H9 (cell line): ENCODE measurements around the gene WWC2. TPM values are rescaled to one million over a fixed set of nuclear protein-coding genes. Genes with fewer than 3 reads are reported as not detected.

Experiments
- DNase-seq: peaks from one replicate; pipeline ENCODE4 v3.0.0-alpha.2; 2017
- H2AFZ ChIP-seq: one replicate; pipeline ENCODE4 v1.6.1; 2013; ENCODE audit warnings: mild to moderate bottlenecking, low read length, control low read depth, moderate library complexity
- H2AK5ac ChIP-seq: 2 replicates; pipeline ENCODE4 v1.6.1; 2013; ENCODE audit warnings: low read length, control low read depth, mixed read lengths; ENCODE audit not compliant: insufficient read length
- H2BK120ac ChIP-seq: one replicate; pipeline ENCODE4 v1.6.1; 2013; ENCODE audit warnings: low read depth, mild to moderate bottlenecking, low read length, control low read depth, inconsistent platforms; ENCODE audit not compliant: poor library complexity, severe bottlenecking
- H2BK12ac ChIP-seq: 2 replicates; pipeline ENCODE4 v1.6.1; 2013; ENCODE audit warnings: low read length, control low read depth, mixed read lengths, low read depth; ENCODE audit not compliant: insufficient read length
- H2BK15ac ChIP-seq: 2 replicates; pipeline ENCODE4 v1.6.1; 2013; ENCODE audit warnings: low read depth, low read length, control low read depth
- H2BK20ac ChIP-seq: one replicate; pipeline ENCODE4 v1.6.1; 2013; ENCODE audit warnings: low read depth, mild to moderate bottlenecking, low read length, control low read depth, inconsistent platforms; ENCODE audit not compliant: poor library complexity, severe bottlenecking
- H2BK5ac ChIP-seq: 2 replicates; pipeline ENCODE4 v1.6.1; 2013; ENCODE audit warnings: low read length, control low read depth, mixed read lengths; ENCODE audit not compliant: insufficient read length
- H3K14ac ChIP-seq: 2 replicates; pipeline ENCODE4 v1.6.1; 2013; ENCODE audit warnings: low read length, control low read depth; ENCODE audit not compliant: insufficient read depth
- H3K18ac ChIP-seq: 2 replicates; pipeline ENCODE4 v1.6.1; 2013; ENCODE audit warnings: low read depth, mild to moderate bottlenecking, mixed read lengths, low read length, control low read depth; ENCODE audit not compliant: insufficient read length
- H3K23ac ChIP-seq: 2 replicates; pipeline ENCODE4 v1.6.1; 2013; ENCODE audit warnings: low read length, control low read depth, mixed read lengths, low read depth; ENCODE audit not compliant: insufficient read length
- H3K23me2 ChIP-seq: 2 replicates; pipeline ENCODE4 v1.6.1; 2013; ENCODE audit warnings: low read depth, mild to moderate bottlenecking, mixed read lengths, low read length, control low read depth; ENCODE audit not compliant: insufficient read length, poor library complexity, severe bottlenecking
- H3K27ac ChIP-seq: 2 replicates; pipeline ENCODE4 v1.5.1; 2013; ENCODE audit warnings: low read length, control low read depth, mixed read lengths, low read depth; ENCODE audit not compliant: insufficient read length
- H3K27me3 ChIP-seq: 2 replicates; pipeline ENCODE4 v1.6.1; 2013; ENCODE audit warnings: low read length, control low read depth, inconsistent platforms; ENCODE audit not compliant: insufficient read depth
- H3K4ac ChIP-seq: 2 replicates; pipeline ENCODE4 v1.6.1; 2013; ENCODE audit warnings: low read depth, mild to moderate bottlenecking, control low read depth, inconsistent platforms, low read length, moderate library complexity
- H3K4me1 ChIP-seq: 2 replicates; pipeline ENCODE4 v1.6.1; 2013; ENCODE audit warnings: low read length, control low read depth, inconsistent platforms; ENCODE audit not compliant: insufficient read depth
- H3K4me2 ChIP-seq: 2 replicates; pipeline ENCODE4 v1.6.1; 2013; ENCODE audit warnings: low read length, control low read depth, mixed read lengths; ENCODE audit not compliant: insufficient read length, insufficient read depth
- H3K56ac ChIP-seq: 2 replicates; pipeline ENCODE4 v1.6.1; 2013; ENCODE audit warnings: low read depth, mild to moderate bottlenecking, mixed read lengths, low read length, control low read depth; ENCODE audit not compliant: insufficient read length
- H3K79me1 ChIP-seq: 2 replicates; pipeline ENCODE4 v1.6.1; 2013; ENCODE audit warnings: low read depth, mild to moderate bottlenecking, moderate library complexity, low read length, control low read depth, inconsistent platforms; ENCODE audit not compliant: insufficient read depth, poor library complexity, severe bottlenecking
- H3K79me2 ChIP-seq: 2 replicates; pipeline ENCODE4 v1.6.1; 2013; ENCODE audit warnings: low read length, control low read depth, inconsistent platforms; ENCODE audit not compliant: insufficient read depth
- H3K9ac ChIP-seq: 2 replicates; pipeline ENCODE4 v1.6.1; 2013; ENCODE audit warnings: low read length, control low read depth, mixed read lengths; ENCODE audit not compliant: insufficient read length; ENCODE audit errors: extremely low read depth
- H3K9me3 ChIP-seq: one replicate; pipeline ENCODE4 v1.6.1; 2013; ENCODE audit warnings: low read depth, low read length, inconsistent platforms; ENCODE audit not compliant: control insufficient read depth
- H3T11ph ChIP-seq: one replicate; pipeline ENCODE4 v1.6.1; 2013; ENCODE audit warnings: mild to moderate bottlenecking, low read length, control low read depth, inconsistent platforms
- H4K20me1 ChIP-seq: one replicate; pipeline ENCODE4 v1.6.1; 2013; ENCODE audit not compliant: control insufficient read depth, insufficient read length, insufficient read depth
- H4K5ac ChIP-seq: 2 replicates; pipeline ENCODE4 v1.6.1; 2013; ENCODE audit warnings: low read depth, mild to moderate bottlenecking, mixed read lengths, low read length, control low read depth; ENCODE audit not compliant: insufficient read length
- H4K8ac ChIP-seq: replicated peaks from 2 replicates; pipeline ENCODE4 v1.6.1; 2013; ENCODE audit warnings: low read length, control low read depth, mixed read lengths, low read depth; ENCODE audit not compliant: insufficient read length
- H4K91ac ChIP-seq: 2 replicates; pipeline ENCODE4 v1.6.1; 2013; ENCODE audit warnings: low read depth, mild to moderate bottlenecking, moderate library complexity, mixed read lengths, low read length, control low read depth; ENCODE audit not compliant: insufficient read length
- H3K27ac Mint-ChIP-seq, 3 experiments: 2 replicates in 2 of 3; 3 replicates in 1 of 3; pipeline ENCODE4 v1.8.0; 2020 to 2021; ENCODE audit warnings: mixed read lengths in 3 of 3, mild to moderate bottlenecking in 1 of 3, moderate library complexity in 1 of 3
- H3K27me3 Mint-ChIP-seq: 2 replicates; pipeline ENCODE4 v1.8.0; 2021; ENCODE audit warnings: low read depth, mild to moderate bottlenecking, moderate library complexity, mixed read lengths
- H3K36me3 Mint-ChIP-seq, 3 experiments: 2 replicates in 2 of 3; 3 replicates in 1 of 3; pipeline ENCODE4 v1.8.0; 2020 to 2021; ENCODE audit warnings: low read depth in 3 of 3, mixed read lengths in 3 of 3; ENCODE audit not compliant: insufficient read depth in 1 of 3
- H3K4me1 Mint-ChIP-seq, 2 experiments: 2 replicates each; pipeline ENCODE4 v1.8.0; 2020; ENCODE audit warnings: mixed read lengths in 2 of 2
- H3K4me3 Mint-ChIP-seq, 2 experiments: 2 replicates in 1 of 2; 3 replicates in 1 of 2; pipeline ENCODE4 v1.8.0; 2020 to 2021; ENCODE audit warnings: mild to moderate bottlenecking in 2 of 2, mixed read lengths in 2 of 2, moderate library complexity in 1 of 2
- H3K9me3 Mint-ChIP-seq, 2 experiments: 2 replicates in 1 of 2; 3 replicates in 1 of 2; pipeline ENCODE4 v1.8.0; 2020; ENCODE audit warnings: mild to moderate bottlenecking in 2 of 2, mixed read lengths in 2 of 2, moderate library complexity in 1 of 2
- whole genome bisulfite sequencing: extraction: QIAGEN DNeasy Blood & Tissue Kit; methylation state at CpG from one replicate; pipeline ENCODE4 v1.1.7; 2013; ENCODE audit warnings: missing lambda C conversion rate, low lambda C conversion rate, mixed read lengths; ENCODE audit not compliant: insufficient read length; ENCODE audit errors: extremely low coverage; 5-methylcytosine and 5-hydroxymethylcytosine counted together
- total RNA-seq: library from RNA; stranded (reverse); gene quantifications from 2 replicates; pipeline ENCODE4 v1.2.1, GENCODE V29; 2021
- TF ChIP-seq, protein P1 (sequence below): fragments of 200-600 bp; sonication (generic); conservative IDR thresholded peaks from 3 replicates; pipeline ENCODE4 v1.8.0; 2021; ENCODE audit warnings: antibody characterized with exemption, mild to moderate bottlenecking

Gene WWC2
- total RNA-seq, 1 experiment from 2014 or later: 106 TPM

DNA sequence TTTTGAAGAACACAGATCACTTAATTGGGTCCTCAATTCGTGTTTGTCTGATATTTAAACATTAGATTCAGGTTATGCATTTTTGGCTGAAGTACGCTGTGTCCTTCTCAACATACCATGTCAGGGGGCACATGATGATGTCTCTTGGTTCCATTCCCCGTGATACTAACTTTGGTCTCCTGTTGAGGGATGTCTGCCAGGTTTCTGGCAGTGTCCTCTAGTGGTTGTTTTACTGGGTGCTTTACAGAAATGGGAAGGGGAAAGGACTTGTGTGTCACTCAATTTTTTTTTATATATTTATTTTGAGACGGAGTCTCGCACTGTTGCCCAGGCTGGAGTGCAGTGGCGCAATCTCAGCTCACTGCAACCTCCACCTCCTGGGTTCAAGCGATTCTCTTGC, 58.2 kb downstream of the WWC2 start:
- H3K79me2 ChIP-seq: peaks cover 31% of the 10 kb centered on the region; the same call in 1 of the 2 replicates
- Mint-ChIP-seq H3K36me3 (peaks cover 2 to 7% (median 5%) of the 10 kb centered on the region in 3 experiments; a peak in 4 of 7 replicates), H3K27ac (peak overlapping the region in 2 of 3 experiments; percentile 20 to 41; a peak in 1 of 7 replicates), H3K4me3 (no peak overlapping the region), H3K4me1 (peaks cover 41 to 48% of the 10 kb centered on the region in 2 experiments), H3K27me3 (no peaks in the 10 kb centered on the region), H3K9me3 (no peaks in the 10 kb centered on the region)
- no peak overlapping the region for H4K8ac ChIP-seq
- H2BK12ac ChIP-seq: no peak overlapping the region
- H3K23ac ChIP-seq: no peak overlapping the region
- H3K27me3 ChIP-seq: no peaks in the 10 kb centered on the region
- no peak overlapping the region for H4K5ac ChIP-seq
- no peak overlapping the region for H2BK5ac ChIP-seq
- no peak overlapping the region for H3K56ac ChIP-seq
- H2AK5ac ChIP-seq: no peak overlapping the region
- H3K14ac ChIP-seq: no peak overlapping the region
- H3K18ac ChIP-seq: no peak overlapping the region
- no peak overlapping the region for H2BK20ac ChIP-seq
- no CpG with 5 or more reads among the region's 7 CpGs for WGBS
- no peak overlapping the region for H2BK15ac ChIP-seq
- peaks cover 6% of the 10 kb centered on the region for H3K79me1 ChIP-seq
- H3K9ac ChIP-seq: no peak overlapping the region
- no peak overlapping the region for H3K4me2 ChIP-seq
- DNase-seq: no peak
- H3T11ph ChIP-seq: no peak overlapping the region
- peaks cover 4% of the 10 kb centered on the region; the same call in 1 of the 2 replicates for H3K4me1 ChIP-seq
- H2BK120ac ChIP-seq: no peak overlapping the region
- H3K27ac ChIP-seq: no peak overlapping the region
- TF ChIP-seq, protein P1, sequence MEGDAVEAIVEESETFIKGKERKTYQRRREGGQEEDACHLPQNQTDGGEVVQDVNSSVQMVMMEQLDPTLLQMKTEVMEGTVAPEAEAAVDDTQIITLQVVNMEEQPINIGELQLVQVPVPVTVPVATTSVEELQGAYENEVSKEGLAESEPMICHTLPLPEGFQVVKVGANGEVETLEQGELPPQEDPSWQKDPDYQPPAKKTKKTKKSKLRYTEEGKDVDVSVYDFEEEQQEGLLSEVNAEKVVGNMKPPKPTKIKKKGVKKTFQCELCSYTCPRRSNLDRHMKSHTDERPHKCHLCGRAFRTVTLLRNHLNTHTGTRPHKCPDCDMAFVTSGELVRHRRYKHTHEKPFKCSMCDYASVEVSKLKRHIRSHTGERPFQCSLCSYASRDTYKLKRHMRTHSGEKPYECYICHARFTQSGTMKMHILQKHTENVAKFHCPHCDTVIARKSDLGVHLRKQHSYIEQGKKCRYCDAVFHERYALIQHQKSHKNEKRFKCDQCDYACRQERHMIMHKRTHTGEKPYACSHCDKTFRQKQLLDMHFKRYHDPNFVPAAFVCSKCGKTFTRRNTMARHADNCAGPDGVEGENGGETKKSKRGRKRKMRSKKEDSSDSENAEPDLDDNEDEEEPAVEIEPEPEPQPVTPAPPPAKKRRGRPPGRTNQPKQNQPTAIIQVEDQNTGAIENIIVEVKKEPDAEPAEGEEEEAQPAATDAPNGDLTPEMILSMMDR: peak; percentile 43; the same call in 2 of the 3 replicates
- no peaks in the 10 kb centered on the region for H4K20me1 ChIP-seq
- no peaks in the 10 kb centered on the region for H3K23me2 ChIP-seq
- H4K91ac ChIP-seq: no peak overlapping the region
- no peak overlapping the region for H3K4ac ChIP-seq
- H3K9me3 ChIP-seq: no peaks in the 10 kb centered on the region
- no peak overlapping the region for H2AFZ ChIP-seq
